Effector CD4-positive, alpha-beta T cell (primary cell): ENCODE results near the gene ROMO1.
"Not testable (repeated sequence)": the region's sequence is repeated elsewhere in the genome, so short reads cannot be mapped to it uniquely, and the experiment has no call there.

Source experiments
- DNase-seq: peaks from one replicate; pipeline ENCODE4 v3.0.0-alpha.2; 2020

ROMO1 gene

DNA sequence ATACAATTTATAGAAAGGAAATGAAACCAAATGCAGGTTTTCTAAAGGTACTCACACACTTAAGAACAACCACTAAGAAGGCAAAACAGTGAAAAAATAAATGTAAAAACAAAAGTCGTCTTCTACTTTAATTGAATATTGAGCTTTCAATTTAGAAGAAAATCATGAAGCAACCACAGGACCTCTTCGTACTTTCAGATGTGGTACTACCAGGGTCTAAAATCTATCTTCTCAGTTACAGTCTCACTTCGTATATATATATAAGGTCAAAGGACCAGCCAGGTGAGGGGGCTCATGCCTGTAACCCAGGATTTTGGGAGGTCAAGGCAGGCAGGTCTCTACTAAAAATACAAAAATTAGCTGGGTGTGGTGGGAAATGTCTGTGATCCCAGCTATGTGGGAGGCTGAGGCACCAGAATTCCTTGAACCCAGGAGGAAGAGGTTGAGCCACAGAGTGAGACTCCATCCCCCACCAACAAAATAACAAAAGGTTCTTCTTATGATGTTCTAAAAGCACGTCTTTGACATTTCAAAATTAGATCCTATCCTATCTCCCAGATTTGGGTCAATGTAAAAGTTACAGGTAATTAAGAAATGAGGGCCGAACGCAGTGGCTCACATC, 12.5 kb downstream of the ROMO1 start:
- DNase-seq = no peak

DNA sequence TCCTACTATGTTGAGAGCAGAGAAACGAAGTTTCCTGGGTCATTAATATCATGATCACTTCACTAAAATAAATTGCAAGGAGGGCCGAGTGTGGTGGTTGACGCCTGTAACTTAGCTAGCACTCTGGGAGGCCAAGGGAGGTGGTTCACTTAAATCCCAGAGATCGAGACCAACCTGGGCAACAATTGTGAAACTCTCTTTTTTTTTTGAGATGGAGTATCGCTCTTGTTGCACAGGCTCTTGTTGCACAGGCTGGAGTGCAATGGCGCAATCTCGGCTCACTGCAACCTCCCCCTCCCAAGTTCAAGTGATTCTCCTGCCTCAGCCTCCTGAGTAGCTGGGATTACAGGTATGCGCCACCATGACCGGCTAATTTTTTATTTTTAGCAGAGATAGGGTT, 13.9 kb downstream of the ROMO1 start:
- DNase-seq = not testable (repeated sequence)

DNA sequence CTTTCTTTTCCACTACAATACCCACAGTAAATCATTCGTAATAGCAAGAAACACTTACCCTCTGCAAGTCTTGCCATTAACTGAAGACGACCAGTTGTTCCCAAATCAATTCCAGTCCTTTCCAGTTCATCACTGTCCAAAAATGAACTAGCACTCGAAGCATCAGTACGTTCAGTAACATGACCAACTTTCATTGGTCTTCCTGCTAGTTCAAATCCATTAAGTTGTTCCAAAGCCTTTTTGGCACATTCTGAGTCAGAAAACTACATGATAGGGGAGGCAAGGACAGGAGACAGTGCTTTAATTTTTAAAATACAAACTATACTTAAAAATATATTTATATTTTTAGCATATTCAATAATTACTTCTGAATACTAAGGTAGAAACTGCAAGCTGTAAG, 14.9 kb downstream of the ROMO1 start:
- DNase-seq = no peak

DNA sequence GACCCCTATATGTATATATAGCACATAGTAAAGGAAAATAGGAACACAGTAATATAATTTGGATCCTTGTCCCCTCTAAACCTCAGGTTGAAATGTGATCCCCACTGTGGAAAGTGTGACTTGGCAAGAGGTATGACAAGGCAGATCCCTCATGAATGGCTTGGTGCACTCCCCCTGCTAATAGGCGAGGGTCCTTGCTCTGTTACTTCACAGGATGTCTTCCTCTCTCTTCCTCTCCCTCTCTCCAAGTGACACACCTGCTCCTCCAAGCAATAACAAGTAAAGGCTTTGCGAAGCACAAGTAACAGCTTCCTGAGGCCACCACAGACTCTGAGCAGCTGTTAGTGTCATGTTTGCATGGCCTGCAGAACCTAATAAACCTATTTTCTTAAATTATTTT, 16.4 kb downstream of the ROMO1 start:
- DNase-seq = no peak

DNA sequence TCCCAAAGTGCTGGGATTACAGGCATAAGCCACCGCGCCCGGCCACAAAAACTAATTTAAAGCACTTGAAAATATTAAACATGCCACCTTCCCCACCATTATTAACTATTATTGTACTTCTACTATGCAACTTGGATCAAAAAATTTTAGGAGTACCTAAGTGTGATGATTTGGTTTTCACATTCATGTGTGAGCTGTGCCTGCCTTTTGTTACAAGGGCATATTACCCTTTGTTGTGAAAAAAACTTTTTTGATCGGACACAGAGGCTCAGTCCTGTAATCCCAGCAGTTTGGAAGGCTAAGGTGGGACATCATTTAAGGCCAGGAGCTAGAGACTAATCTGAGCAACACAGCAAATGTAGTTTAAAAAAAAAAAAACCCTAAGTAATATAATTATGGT, 17.1 kb downstream of the ROMO1 start:
- DNase-seq = no peak

DNA sequence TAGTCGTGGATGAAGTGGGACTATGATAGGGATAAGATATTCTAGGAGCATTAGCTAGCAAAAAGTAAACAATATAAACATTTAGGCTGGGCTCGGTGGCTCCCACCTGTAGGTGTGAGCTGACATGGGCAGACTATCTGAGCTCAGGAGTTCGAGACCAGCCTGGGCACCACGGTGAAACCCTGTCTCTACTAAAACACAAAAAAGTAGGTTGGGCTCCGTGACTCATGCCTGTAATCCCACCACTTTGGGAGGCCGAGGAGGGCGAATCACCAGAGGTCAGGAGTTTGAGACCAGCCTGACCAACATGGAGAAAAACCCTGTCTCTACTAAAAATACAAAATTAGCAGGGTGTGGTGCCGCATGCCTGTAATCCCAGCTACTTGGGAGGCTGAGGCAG, 19.1 kb downstream of the ROMO1 start:
- DNase-seq = not testable (repeated sequence)

DNA sequence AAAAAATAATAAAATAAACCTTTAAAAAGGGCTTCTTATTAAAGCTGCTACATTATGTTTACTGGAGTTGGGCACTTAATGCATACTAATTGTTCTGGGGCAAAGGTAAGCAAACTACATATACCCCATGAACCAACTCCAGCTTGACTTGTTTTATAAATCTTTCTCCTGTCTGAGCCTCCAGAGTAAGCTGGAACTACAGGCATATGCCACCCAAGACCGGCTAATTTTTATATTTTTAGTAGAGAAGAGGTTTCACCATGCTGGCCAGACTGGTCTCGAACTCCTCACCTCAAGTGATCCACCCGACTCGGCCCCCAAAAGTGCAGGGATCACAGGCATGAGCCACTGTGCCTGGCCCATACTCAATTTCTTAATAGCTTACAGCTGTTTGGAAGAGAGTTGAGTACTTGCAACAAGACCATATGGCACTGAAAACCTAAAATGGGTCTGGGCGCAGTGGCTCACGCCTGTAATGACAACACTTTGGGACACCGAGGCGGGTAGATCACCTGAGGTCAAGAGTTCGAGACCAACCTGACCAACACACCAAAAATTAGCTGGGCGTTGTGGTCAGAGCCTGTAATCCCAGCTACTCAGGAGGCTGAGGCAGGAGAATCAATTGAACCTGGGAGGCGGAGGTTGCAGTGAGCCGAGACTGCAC, 19.9 kb downstream of the ROMO1 start:
- no peak for DNase-seq

DNA sequence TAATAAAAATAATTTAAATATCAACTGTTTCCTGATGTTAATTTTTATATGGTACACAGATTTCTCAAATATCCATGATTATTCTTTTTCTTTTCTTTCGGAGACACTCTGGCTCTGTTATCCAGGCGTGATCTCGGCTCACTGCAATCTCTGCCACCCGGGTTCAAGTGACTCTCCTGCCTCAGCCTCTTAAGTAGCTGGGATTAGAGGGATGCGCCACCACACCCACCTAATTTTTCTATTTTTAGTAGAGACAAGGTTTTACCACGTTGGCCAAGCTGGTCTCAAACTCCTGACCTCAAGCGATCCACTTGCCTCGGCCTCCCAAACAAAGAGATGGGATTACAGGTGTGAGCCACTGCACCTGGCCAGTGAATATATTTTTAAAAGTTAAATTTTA, 20.5 kb downstream of the ROMO1 start:
- DNase-seq = no peak

DNA sequence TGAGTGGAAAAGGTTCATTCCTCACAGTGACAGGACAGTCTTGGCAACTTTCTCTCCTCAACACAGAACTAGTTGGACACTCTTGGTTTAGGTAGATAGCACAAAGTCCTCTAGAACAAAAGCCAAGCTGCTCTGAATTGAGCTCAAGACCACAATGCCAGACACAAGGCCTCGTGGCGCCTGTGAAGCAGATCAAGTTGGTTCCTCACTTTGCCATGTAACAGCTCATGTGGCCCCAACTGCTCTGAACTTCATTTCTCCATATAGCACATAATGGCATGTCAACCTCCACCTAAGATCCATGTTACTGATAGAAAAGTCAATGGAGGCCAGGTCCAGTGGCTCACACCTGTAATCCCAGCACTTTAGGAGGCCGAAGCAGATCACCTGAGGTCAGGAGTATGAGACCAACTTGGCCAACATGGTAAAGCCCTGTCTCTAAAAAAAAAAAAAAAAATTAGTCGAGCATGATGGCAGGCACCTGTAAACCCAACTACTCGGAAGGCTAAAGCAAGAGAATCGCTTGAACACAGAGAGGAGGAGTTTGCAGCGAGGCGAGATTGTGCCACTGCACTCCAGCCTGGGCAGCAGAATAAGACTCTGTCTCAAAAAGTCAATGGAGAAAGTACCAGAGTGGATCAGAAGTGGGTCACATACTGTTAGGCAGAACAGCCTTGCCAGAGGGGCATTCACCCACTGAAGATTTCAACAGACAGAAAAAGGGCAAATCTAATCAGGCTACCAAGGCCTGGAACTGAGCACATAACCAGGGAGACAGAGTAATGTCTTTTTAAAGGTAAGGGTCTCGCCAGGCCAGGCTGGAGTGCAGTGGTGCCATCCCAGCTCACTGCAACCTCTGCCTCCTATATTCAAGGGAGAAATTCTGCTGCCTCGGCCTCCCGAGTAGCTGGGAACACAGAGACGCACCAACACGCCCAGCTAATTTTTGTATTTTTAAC, 21.2 kb downstream of the ROMO1 start:
- DNase-seq = no peak

DNA sequence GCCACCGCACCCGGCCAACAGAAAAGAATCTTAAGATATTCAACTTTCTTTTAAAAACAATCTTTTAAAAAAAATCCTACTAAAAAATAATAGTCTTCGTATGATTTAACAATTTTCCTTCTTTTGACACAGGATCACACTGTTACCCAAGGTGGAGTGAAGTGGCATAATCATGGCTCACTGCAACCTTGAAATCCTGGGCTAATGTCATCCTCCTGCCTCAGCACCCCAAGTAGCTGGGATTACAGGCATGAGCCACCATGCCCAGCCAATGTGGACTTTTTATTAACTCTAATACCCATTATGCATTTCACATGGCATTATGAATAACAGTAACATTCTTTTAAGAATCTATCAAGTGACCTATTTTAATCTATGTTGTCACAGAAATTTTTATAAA, 22.0 kb downstream of the ROMO1 start:
- no peak for DNase-seq

DNA sequence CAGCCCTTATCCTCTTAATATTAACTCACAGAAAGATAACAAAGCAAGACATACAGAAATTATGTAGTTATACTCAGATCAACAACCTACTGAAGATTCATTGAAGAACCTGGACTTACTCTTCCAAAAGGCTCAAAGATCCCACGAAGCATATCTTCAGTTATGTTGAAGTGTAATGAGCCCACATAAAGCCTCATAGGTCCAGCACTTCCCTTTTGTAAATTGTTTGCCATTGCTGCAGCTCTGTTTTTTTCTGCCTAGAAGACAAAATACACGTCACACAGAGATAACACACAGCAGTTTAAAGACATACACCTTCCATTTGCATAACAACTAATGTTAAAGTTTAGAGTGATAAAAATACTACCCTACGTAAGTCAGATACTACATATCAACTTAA, 22.4 kb downstream of the ROMO1 start:
- DNase-seq = no peak

DNA sequence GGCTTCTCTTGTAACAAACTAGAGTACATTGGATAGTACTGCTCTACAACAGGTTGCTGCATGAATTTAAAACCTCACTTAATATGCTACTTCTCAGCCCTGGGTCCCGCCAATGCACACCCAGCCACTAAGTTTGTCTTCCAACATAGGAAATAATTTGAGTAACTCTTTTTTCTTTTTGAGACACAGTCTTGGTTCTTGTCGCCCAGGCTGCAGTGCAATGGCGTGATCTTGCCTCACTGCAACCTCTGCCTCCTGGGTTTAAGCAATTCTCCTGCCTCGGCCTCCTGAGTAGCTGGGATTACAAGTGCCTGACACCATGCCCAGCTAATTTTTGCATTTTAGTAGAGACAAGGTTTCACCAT, 24.1 kb downstream of the ROMO1 start:
- not testable (repeated sequence) for DNase-seq

DNA sequence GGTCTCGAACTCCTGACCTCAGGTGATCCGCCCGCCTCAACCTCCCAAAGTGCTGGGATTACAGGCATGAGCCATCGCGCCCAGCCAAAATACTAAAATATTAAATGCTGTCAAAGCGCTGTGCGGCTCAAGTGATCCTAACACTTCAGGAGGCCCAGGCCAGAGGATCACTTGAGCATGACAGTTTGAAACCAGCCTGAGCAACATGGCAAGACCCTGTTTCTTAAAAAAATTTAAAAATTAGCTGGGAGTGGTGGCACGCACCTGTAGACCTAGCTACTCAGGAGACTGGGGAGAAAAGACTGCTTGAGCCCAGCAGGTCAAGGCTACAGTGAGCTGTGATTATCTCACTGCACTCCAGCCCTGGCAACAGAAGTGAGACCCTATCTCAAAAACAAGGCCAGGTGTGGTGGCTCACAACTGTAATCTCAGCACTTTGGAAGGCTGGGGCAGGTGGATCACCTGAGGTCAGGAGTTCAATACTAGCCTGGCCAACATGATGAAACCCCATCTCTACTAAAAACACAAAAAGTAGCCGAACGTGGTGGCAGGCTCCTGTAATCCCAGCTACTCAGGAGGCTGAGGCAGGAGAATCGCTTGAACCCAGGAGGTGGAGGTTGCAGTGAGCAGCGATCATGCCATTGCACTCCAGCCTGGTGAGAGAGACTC, 24.6 kb downstream of the ROMO1 start:
- DNase-seq = not testable (repeated sequence)

DNA sequence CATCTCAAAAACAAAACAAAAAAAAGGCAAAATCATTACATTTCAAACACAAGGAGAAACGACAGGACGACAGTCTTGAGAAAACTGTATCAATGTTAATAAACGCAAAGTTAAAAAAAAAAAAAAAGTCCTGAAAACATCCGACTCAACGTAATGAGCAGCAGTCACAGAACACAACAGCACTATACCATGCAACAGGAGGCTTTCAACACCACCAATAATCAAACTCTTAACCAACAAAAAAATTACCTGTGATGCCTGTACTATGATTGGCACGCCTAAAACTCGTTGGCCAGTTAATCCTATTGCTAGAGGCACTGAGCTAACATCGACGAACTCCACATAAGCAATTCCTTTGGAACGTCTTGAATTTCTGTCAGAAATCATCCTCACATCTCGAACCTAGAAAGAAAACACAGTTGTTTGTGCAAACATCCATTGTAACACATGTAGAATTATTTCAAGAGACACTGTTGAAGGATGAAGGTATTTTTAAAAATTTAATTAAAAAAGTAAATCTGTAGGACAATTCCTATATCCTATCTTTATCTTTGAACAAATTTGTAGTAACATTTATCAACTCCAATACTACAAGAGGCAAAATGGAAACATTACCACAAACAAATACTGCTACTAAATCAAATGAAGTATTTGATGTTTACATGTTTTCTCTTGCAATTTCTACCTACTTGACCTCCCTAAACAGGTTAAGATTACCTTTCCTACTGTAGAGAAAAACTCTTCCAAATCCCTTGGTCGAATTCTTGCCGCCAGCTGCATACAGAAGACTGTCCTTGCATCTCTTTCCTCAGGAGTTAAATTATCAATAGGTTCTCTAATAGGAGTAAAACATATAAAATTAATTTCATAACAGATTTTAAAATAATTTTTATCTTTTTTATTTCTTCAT, 25.4 kb downstream of the ROMO1 start:
- no peak for DNase-seq

DNA sequence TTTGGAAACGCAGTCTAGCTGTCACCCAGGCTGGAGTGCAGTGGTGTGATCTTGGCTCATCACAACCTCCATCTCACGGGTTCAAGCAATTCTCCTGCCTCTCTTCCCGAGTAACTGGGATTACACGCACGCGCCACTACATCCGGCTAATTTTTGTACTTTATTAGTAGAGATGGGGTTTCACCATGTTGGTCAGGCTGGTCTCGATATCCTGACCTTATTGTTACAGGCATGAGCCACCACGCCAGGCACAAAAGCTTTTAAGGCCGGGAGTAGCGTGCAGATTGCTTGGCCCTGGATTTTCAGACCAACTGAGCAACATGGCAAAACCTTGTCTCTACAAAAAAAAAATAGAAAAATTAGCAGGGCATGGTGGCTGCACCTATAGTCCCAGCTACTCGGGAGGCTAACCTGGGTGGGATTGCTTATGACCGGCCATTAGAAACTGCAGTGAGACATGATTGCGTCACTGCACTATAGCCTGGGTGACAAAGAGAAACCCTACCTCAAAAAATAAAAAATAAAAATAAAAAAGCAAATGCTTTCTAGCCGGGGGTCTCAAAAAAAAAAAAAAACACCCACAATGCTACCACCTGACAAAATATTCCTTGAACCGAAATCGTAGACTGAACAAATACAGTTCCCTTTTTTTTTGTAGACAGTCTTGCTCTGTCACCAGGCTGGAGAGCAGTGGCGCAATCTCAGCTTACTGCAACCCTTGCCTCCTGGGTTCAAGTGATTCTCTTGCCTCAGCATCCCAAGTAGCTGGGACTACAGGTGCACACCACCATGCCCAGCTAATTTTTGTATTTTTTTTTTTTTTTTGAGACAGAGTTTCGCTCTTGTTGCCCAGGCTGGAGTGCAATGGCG, 27.9 kb downstream of the ROMO1 start:
- no peak for DNase-seq

DNA sequence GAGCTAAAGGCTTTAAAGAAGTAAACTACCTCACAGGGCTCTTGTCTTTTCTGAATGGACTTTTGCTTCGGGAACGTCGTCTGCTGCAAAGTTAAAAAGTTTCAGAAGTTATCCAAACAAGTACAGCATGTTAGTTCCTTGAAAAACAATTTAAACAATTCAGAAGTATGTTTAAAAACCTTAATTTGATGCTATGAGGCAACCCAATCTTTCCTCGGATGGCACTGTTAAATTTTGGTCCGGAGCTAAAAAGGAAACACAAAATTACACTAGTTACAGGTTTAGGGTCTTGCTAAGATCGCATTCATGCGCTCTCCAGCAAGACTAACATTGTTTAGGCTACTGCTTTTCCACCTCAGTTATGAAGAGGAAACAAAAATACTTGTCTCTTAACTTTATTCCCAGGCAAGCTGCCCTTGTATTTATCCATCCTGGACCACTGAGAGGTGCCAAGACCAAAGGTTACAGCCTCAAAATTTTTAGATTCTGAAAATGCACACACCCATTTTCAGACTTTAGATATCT, 30.1 kb downstream of the ROMO1 start:
- no peak for DNase-seq

DNA sequence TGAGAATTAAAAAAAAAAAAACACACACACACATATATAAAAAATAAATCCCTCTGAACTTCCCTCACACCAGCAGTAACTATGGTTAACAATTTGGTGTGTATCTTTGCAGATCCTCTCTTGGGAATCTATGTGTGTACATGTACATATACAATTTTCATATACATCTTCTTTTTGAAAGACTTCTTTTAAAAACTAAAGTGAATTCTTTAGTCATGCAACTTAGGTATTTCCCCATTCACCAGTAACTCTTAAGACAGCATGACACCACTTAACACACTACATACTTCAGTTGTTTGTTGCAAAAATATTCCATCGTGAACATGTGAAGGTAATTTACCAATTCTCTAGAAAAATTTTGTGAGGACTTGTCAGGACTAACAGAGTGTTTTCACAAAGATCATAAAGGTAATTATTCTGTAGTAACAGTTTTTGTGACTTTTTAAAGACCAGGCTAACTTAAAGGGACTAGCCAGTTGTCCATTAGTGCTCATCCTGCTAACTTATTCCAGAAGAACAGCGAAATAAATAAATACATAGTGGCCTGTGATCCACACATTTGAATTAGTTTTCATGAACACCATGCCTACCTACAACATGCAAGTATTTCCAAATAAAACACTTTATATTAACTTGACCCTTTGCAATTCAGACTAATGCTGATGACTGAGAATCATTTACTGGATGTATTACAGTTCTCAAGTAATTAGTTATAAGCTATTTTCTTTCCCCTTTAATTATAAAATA, 30.8 kb downstream of the ROMO1 start:
- no peak for DNase-seq

DNA sequence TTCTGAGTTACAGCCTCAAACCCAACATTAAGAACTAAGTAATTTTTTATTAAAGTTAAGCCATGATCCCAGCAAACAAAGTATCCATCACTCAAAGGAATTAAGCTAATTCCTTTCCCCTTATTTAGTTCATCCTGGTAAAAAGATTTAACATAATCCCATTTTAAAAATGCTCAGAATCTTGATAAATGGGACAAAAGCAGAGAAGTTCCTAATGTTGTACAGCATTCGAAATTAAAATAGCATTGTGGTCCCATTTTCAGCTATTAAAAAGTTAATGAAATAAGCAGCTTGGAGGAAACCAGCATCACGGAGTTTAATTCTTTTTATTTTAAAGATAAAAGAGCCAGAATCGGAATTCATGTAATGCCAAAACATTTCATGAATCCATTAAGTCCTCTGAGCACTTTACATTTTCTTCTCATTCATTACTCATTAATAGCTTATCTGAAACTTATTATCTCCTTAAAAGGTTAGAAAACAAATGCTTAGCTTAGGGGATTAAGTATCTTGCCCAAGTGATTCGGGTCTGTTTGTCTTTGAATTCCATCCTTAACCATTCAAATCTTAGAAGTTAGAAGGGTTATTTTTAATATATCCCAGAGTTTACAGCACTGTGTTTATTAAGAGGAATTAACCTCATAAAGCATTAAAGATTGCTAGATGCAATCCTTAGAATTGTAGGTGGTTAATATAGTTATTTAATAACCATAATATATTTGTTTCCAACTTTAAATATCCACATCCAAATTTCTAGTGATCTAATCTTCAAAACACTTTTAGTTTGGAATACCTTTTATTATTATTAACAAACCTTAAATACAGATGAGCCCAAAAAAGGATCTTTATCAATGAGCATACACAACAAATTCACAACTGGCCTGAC, 31.6 kb downstream of the ROMO1 start:
- no peak for DNase-seq

DNA sequence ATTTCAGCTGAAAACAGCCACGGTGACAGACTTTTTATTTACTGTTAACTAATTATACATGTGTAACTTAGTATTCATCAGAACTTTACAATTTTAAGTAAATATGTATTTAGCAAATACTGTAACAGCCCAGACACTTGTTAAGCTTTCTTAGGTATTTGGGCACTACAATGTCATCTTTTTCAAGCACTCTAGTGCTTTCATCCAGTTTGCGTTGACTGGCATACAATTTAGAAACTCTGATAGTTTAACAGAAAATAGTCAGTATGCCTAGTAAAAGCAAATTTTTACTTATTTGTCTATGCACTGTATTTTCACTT, 32.2 kb downstream of the ROMO1 start:
- DNase-seq = no peak
